22Rv1 (cell line): ENCODE data around the gene HUWE1.

ENCODE experiments used
- CTCF ChIP-seq: fragments of 450-650 bp; IDR thresholded peaks from 2 replicates; pipeline ENCODE4 v1.5.1; 2017; ENCODE audit warnings: mild to moderate bottlenecking
- ZFX ChIP-seq: fragments of 450-650 bp; IDR thresholded peaks from 2 replicates; pipeline ENCODE4 v1.6.1; 2017; ENCODE audit warnings: antibody characterized with exemption, borderline replicate concordance

DNA sequence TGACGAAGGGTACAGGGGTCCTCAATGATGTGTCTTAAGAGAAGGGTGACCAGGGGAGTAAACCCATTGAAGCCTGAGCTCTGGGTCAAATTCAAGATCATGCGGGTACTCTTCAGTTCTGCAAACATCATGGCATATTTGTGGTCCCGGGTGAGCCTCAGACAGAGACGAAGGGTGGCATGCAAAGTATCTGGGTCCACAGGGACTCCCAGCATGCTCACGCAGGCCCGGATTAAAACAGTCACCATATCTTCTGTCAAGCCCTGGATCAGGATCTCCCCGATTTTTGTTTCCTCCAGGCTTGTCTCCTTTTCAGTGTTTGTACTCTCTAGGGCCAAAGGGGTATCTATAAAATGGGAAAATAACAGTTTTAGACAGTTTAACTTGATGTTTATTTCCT lies 102.9 kb downstream of the HUWE1 start:
- TF ChIP-seq CTCF (no peak), ZFX (no peak)
